Lower leg skin (tissue), 3 donors: Measurements from ENCODE around the gene PEX16.

ENCODE experiments used
- CTCF ChIP-seq, 3 donors: fragments of 450-650 bp; IDR thresholded peaks; one replicate each; pipeline ENCODE4 v1.5.1; 2016; ENCODE audit warnings: antibody characterized with exemption in 3 of 3, mild to moderate bottlenecking in 3 of 3, moderate library complexity in 2 of 3
- POLR2A ChIP-seq, 2 donors: fragments of 450-650 bp; IDR thresholded peaks; one replicate each; pipeline ENCODE4 v1.6.1; 2016 to 2017; ENCODE audit warnings: antibody characterized with exemption in 2 of 2, mild to moderate bottlenecking in 1 of 2, moderate library complexity in 1 of 2

- TF ChIP-seq CTCF (IDR thresholded peaks at IDR 0.05) = no peak
- TF ChIP-seq POLR2A (IDR thresholded peaks at IDR 0.05) = no peak
Observed at GRCh38 chr11:45869551-45869950, 48.1 kb downstream of the PEX16 start.
